OCI-M2 (cell line): ENCODE measurements around the gene RUNX1.
A peak's percentile ranks its signal among the peaks of the same experiment; 100 is the strongest.

ENCODE experiments used
- DNase-seq: peaks from one replicate; lab custom pipeline; 2025; ENCODE audit not compliant: unreplicated experiment; lab: John Stamatoyannopoulos, UW

The RUNX1 gene

DNA sequence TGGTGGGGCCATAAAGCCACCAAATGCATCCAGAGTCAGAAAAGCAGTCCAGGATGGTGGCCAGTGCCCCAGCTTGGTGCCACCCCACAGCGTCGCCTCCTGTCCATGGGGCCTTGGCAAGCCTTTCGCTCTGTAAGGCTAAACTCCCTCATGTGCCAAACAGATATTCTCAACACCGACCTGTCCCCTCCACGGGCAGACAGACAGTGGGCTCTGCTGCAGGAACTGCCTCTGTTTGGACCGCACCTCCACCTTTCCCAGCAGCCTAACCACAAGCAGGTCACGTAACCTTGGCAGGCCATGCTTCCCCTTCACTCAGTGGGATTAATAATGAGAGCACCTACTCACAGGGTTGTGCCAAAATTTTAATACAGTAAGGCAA is 11.7 kb downstream of the RUNX1 start:
- DNase-seq, result no peak

DNA sequence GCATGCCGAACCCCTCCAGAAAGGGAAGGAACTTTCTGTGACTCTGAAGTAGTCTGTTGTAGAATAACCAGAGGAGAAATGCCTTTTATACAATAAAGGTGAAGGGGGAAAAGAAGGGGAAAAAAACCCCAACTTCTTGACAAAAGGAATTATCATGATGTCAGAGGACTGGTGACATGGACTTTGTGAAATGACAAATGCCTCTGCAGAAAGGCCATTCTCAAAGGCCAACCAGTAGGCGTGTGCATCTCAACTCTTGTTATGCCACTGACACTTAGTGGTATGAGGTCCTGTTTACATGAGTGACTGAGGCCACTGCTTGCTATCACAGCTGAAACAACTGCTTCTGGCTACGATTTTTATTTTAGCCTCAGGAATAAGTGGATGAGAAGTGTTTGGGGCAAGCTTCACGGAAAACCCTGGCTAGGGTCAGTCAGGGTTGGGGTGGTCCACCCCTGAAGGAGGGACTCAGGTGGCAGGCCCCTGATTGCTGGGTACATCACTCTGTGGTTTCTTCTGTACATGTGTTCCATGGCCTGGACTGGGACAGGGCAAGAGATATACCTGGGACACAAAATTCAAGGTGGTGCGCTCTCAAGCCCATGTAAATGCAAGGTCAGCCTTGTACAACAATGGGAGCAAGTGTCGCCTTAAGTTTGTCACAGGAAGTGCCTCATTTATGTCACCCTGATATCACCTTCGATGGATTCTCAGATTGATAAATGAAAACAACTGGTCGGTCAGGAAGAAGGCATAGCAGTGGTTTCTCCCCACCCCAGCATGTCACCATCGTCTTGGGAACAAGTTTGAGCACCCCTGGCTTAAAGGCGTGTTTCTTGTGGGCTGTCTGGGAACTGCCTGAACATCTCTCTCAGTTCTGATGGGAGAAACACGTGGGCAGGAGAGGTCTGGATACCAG is 12.4 kb downstream of the RUNX1 start:
- no peak for DNase-seq

- no peak for DNase-seq
Observed at GRCh38 chr21:35035581-35035980, 13.5 kb downstream of the RUNX1 start.

DNA sequence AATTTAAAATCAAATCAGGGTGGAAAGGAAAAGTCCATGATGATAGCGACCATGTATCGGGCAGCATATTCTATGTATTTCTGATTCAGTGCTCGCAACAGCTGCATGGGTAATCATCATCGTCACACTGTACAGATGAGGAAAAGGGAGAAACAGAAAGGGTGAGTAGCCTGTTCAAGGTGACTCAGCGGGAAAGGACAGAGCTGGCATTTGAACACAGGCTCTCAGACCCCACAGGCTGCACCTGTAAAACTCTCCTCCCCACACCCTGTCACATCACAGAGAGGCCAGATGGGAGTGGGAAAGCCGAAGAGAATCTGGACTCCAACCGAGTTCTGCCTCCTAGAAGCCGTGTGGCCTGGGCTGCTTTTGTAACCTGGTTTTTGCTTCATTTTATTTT is 14.0 kb downstream of the RUNX1 start:
- no peak for DNase-seq

GRCh38 chr21:35034203-35034926 is 14.7 kb downstream of the RUNX1 start:
- no peak for DNase-seq

DNA sequence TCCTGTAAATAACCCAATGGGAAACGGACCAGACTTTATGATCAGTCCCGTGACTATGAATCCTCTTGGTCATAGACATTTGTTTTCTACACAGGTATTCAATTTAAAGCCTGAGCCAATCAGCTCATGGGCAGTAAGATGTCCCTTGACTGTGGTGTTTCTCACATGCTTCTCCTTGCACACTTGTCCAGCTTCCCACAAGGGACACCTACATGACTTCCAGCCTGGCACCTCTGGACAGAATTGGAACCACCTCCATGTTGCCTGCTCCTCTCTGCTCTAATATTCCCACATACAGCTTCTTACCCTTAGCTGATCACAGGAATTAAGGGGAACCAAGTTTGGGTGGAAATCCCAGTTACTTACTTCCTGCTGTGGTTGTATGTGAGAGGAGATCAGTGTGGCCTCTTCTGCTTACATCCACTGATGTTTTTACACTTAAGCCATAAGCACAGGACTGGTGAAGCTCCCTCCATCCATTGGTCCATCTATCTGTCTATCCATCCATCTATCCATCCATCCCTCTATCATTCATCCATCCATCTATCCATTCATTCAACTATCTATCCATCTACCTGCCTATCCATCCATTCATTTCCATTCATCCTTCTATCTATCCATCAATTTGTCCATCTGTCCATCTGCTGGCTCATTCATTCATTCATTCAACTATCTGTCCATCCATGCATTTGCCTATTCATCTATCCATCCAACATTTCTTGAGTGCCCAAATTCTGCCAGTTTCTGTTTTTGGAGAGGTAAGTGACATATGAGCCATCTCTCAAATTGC is 16.4 kb downstream of the RUNX1 start:
- DNase-seq, result no peak

- no peak for DNase-seq
Observed at GRCh38 chr21:35028451-35028978, 20.6 kb downstream of the RUNX1 start.

GRCh38 chr21:35027563-35028450 is 21.3 kb downstream of the RUNX1 start:
- no peak for DNase-seq

DNA sequence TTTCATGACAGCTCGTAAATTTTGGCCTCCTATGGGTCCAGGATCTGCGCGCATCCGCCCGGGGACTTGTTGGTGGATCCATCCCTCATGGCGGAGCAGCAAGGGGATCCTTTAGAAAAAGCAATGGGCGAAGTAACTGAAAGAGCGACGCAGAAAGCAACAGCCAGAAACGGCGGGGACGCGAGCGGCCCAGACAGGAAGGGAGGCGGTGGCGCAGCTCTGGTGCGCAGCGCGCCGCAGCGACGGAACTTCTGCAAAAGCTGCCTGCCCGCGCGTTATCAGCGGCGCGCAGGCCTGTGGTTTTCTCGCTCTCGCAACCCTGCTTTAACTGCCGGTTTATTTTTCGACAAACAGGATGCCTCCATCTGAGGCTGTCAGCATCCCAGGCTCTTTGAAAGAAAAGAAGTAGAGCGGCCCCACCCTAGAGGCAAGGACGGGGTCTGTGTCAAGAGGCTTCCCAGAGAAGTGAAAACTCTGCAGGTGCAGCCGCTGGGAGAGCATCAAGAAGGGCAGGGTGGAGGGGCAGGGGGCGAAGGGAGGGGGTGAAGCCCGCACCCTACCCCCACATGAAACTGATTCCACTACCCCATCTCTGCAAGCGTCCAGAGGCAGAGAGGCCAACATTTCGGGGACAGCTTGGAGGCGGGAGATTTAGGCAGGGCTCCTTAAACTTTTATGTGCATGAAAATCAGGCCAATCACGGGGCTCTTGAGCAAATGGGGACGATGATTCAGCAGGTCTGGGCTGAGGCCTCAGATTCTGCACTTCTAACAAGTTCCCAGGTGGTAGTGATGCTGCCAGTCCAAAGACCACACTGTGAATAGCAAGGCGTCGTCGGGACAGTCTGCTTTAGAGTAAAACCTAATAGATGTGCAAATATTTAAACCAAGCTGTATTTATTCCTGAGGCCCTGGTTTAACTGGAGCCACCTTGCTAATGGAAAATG is 22.2 kb downstream of the RUNX1 start:
- peak; percentile 89 for DNase-seq

GRCh38 chr21:35026153-35026500 is 23.0 kb downstream of the RUNX1 start:
- DNase-seq, result no peak

GRCh38 chr21:35025206-35026152 is 23.6 kb downstream of the RUNX1 start:
- DNase-seq, result no peak

GRCh38 chr21:35024513-35024912 is 24.6 kb downstream of the RUNX1 start:
- no peak for DNase-seq

- no peak for DNase-seq
Observed at GRCh38 chr21:35024071-35024420, 25.1 kb downstream of the RUNX1 start.

- no peak for DNase-seq
Observed at GRCh38 chr21:35023396-35024070, 25.6 kb downstream of the RUNX1 start.

DNA sequence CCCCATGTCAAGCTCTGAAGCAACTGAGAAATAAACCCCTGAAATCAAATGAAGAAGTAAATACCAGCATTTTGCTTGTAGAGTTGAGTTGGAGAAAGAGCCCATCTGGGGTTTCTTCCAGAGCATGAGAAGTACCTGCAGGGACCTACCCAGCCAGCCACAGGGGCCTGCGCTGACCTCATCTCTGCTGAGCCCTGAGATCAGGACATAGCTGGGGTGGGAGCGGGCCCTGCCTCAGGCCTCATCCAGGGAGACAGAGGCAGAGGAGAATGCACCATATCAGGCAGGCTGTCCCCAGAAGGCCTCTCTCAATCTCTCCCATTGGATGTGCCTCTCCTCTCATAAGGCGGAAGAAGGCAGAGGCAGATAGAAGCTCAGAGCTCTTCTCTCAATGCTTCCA is 27.6 kb downstream of the RUNX1 start:
- DNase-seq, result no peak

DNA sequence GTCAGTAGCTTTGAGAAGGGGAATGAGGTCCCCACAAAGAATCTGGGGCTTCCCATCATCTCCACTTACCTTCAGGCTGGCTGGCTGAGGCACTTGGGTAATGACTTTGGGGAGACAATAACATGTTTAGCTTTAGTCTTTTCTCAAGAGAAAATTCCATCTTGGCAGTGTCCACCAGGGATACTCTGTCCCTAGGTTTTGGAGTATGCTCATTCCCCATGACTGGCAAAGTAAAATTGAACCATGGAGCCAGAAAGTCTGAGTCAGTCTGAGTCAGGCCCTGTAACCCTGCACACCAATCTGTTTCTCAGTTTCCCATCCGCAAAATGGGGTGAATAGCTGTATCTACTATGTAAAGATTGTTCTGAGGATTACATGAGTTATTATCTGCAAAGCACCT is 28.2 kb downstream of the RUNX1 start:
- DNase-seq, result no peak

- DNase-seq, result no peak
Observed at GRCh38 chr21:35020436-35020835, 28.7 kb downstream of the RUNX1 start.

- DNase-seq, result no peak
Observed at GRCh38 chr21:35019631-35020032, 29.5 kb downstream of the RUNX1 start.
